Measurements from ENCODE around the gene ITGA1.
"Not testable (repeated sequence)": the region's sequence is repeated elsewhere in the genome, so short reads cannot be mapped to it uniquely, and the experiment has no call there.

The ITGA1 gene

GRCh38 chr5:52818360-52818759 lies 30.6 kb downstream of the ITGA1 start:
- TF ChIP-seq CTCF (conservative IDR thresholded peaks at IDR 0.05) = no peak
- H3K27ac ChIP-seq = no peak overlapping the region

- H3K27ac ChIP-seq = not testable (repeated sequence)
Observed at GRCh38 chr5:52818807-52819206, 31.1 kb downstream of the ITGA1 start.

- TF ChIP-seq CTCF (conservative IDR thresholded peaks at IDR 0.05) = no peak
- no peak overlapping the region for H3K27ac ChIP-seq
Observed at GRCh38 chr5:52821901-52822300, 34.2 kb downstream of the ITGA1 start.

- no peak overlapping the region for H3K27ac ChIP-seq
- no peak for TF ChIP-seq CTCF (conservative IDR thresholded peaks at IDR 0.05)
Observed at GRCh38 chr5:52822437-52822836, 34.7 kb downstream of the ITGA1 start.

- H3K27ac ChIP-seq = no peak overlapping the region
- TF ChIP-seq CTCF (conservative IDR thresholded peaks at IDR 0.05) = no peak
Observed at GRCh38 chr5:52824827-52825226, 37.1 kb downstream of the ITGA1 start.

GRCh38 chr5:52825826-52826225 lies 38.1 kb downstream of the ITGA1 start:
- no peak overlapping the region for H3K27ac ChIP-seq
- TF ChIP-seq CTCF (conservative IDR thresholded peaks at IDR 0.05) = no peak

GRCh38 chr5:52827815-52828214 lies 40.1 kb downstream of the ITGA1 start:
- H3K27ac ChIP-seq = no peak overlapping the region
- no peak for TF ChIP-seq CTCF (conservative IDR thresholded peaks at IDR 0.05)

GRCh38 chr5:52829664-52830063 lies 41.9 kb downstream of the ITGA1 start:
- H3K27ac ChIP-seq = no peak overlapping the region
- TF ChIP-seq CTCF (conservative IDR thresholded peaks at IDR 0.05) = no peak
